K562 (cell line): Measurements from ENCODE around the gene HPX. TPM values are rescaled to one million over a fixed set of nuclear protein-coding genes. Genes with fewer than 3 reads are reported as not detected.

ENCODE experiments used
- ATAC-seq: fragments of 200-7000 bp; cut with Tn5 transposase; 3 replicates; pipeline ENCODE4 v1.9.1; 2020; ENCODE audit warnings: moderate library complexity
- BruUV-seq: library from RNA; stranded (reverse); fragments of 400-500 nt; replicated peaks from 2 replicates; lab custom pipeline; 2021; lab: Mats Ljungman, UMichigan
- CTCF ChIA-PET: fragments of 300-600 bp; formaldehyde crosslinking; extraction: SDS; loops from one replicate; lab custom pipeline; 2021; ENCODE audit warnings: low intra/inter-chr PET ratio; lab: Yijun Ruan, JAX
- POLR2A ChIA-PET: fragments of 300-600, 350-650 bp; sonication (Branson Sonifier 250); formaldehyde crosslinking; extraction: SDS; loops from one replicate; lab custom pipeline; 2021; ENCODE audit warnings: antibody characterized with exemption, inconsistent platforms; lab: Yijun Ruan, JAX
- DNase-seq, 4 experiments: peaks; one replicate each; pipeline versions ENCODE4 v3.0.0 to v3.0.0-alpha.2; 2011 to 2018; ENCODE audit warnings: low spot score in 3 of 4, mixed read lengths in 3 of 4; ENCODE audit errors: extremely low read depth in 1 of 4
- FAIRE-seq: peaks from 2 replicates; lab custom pipeline; 2011; peaks lifted over from hg19 to GRCh38; lab: Jason Lieb, UNC
- H2AFZ ChIP-seq: 2 replicates; pipeline ENCODE4 v1.6.0; 2011; ENCODE audit warnings: low read depth, low read length, control low read depth, inconsistent platforms
- H3K27ac ChIP-seq: fragments of 200-600 bp; 3 replicates; pipeline ENCODE4 v1.8.0; 2011; ENCODE audit warnings: low read depth, mild to moderate bottlenecking, control low read depth, inconsistent platforms, low read length, moderate library complexity, mixed read lengths; ENCODE audit errors: extremely low read depth
- H3K27me3 ChIP-seq, 2 experiments: fragments of 300-600 bp in 1 of 2; 2 replicates in 1 of 2; 3 replicates in 1 of 2; pipeline versions ENCODE4 v1.6.0 to v1.8.0; 2011; ENCODE audit warnings: inconsistent platforms in 2 of 2, low read length in 2 of 2, mild to moderate bottlenecking in 1 of 2, mixed read lengths in 1 of 2, moderate library complexity in 1 of 2; ENCODE audit not compliant: control insufficient read depth in 2 of 2, insufficient read depth in 2 of 2
- H3K36me3 ChIP-seq: fragments of 300-600 bp; 3 replicates; pipeline ENCODE4 v1.8.0; 2011; ENCODE audit warnings: mild to moderate bottlenecking, low read length, inconsistent platforms; ENCODE audit not compliant: control insufficient read depth, insufficient read depth
- H3K4me1 ChIP-seq, 2 experiments: fragments of 200-600 bp in 1 of 2; replicated peaks in 1 of 2; 2 replicates in 1 of 2; 3 replicates in 1 of 2; pipeline versions ENCODE4 v1.5.1 to v1.8.0; 2011; ENCODE audit warnings: inconsistent platforms in 2 of 2, low read length in 2 of 2, mild to moderate bottlenecking in 1 of 2, mixed read lengths in 1 of 2, moderate library complexity in 1 of 2; ENCODE audit not compliant: control insufficient read depth in 2 of 2, insufficient read depth in 2 of 2
- H3K4me2 ChIP-seq: 2 replicates; pipeline ENCODE4 v1.6.1; 2011; ENCODE audit warnings: low read length, control low read depth, inconsistent platforms, mixed read lengths; ENCODE audit not compliant: insufficient read depth
- H3K4me3 ChIP-seq: fragments of 200-600 bp; sonication (generic), shearing (Covaris generic); 2 replicates; pipeline ENCODE4 v1.5.1; 2016; ENCODE audit warnings: control low read depth, inconsistent platforms
- H3K79me2 ChIP-seq: fragments of 200-600 bp; 3 replicates; pipeline ENCODE4 v1.8.0; 2011; ENCODE audit warnings: low read length, inconsistent platforms; ENCODE audit not compliant: control insufficient read depth, insufficient read depth
- H3K9ac ChIP-seq, 2 experiments: 2 replicates each; pipeline versions ENCODE4 v1.6.0 to v1.6.1; 2011; ENCODE audit warnings: low read depth in 2 of 2, low read length in 2 of 2, control low read depth in 1 of 2, inconsistent platforms in 1 of 2, mild to moderate bottlenecking in 1 of 2, mixed read lengths in 1 of 2; ENCODE audit not compliant: insufficient read depth in 1 of 2
- H3K9me1 ChIP-seq: one replicate; pipeline ENCODE4 v1.6.0; 2011; ENCODE audit warnings: inconsistent platforms, mild to moderate bottlenecking, low read length, moderate library complexity; ENCODE audit not compliant: control insufficient read depth, insufficient read depth
- H3K9me3 ChIP-seq: replicated peaks from 2 replicates; pipeline ENCODE4 v1.5.1; 2011; ENCODE audit warnings: low read depth, low read length, inconsistent platforms; ENCODE audit not compliant: control insufficient read depth, insufficient read depth
- H4K20me1 ChIP-seq: replicated peaks from 2 replicates; pipeline ENCODE4 v1.6.1; 2011; ENCODE audit warnings: low read length, inconsistent platforms, mixed read lengths; ENCODE audit not compliant: control insufficient read depth, insufficient read depth
- IFI16 ChIP-seq: fragments of 250-450 bp; sonication (Bioruptor Pico); IDR thresholded peaks from 2 replicates; pipeline ENCODE4 v2.1.2; 2022; ENCODE audit warnings: mild to moderate bottlenecking, inconsistent platforms
- RNF2 ChIP-seq: sonication (generic); IDR thresholded peaks from 2 replicates; pipeline ENCODE4 v1.6.1; 2016
- RREB1 ChIP-seq: fragments of 250-450 bp; sonication (Bioruptor Pico); IDR thresholded peaks from 2 replicates; pipeline ENCODE4 v1.4.0; 2020
- ZSCAN29 ChIP-seq: fragments of 450-650 bp; IDR thresholded peaks from 2 replicates; pipeline ENCODE4 v1.6.1; 2017
- WGBS: fragments of 100-300 bp; shearing (Covaris generic); methylation state at CpG from one replicate; pipeline ENCODE4 v1.1.6; 2016; ENCODE audit warnings: low coverage, mixed read lengths; ENCODE audit not compliant: insufficient coverage; ENCODE audit errors: missing lambda C conversion rate; 5-methylcytosine and 5-hydroxymethylcytosine counted together
- in situ Hi-C: fragments of 300-500 bp; cut with MboI; formaldehyde crosslinking; loops from 4 replicates; pipeline ENCODE4 v1.15.0; 2018; ENCODE audit warnings: inconsistent platforms, mixed read lengths
- intact Hi-C: fragments of 100-400 bp; cut with micrococcal nuclease; formaldehyde crosslinking; loops from 2 replicates; pipeline ENCODE4 v1.14.2; 2022
- polyA plus RNA-seq, 8 experiments: library from polyadenylated mRNA; depleted of rRNA in 4 of 8; stranded (reverse) in 5 of 8; unstranded in 3 of 8; fragments of >200 nt; fragmentation: Nextera tagmentation in 2 of 8; fragmentation: Illumina TruSeq in 1 of 8; extraction: Ambion mirVana in 2 of 8; extraction: Trizol in 1 of 8; gene quantifications; 2 replicates each; pipeline versions ENCODE4 v1.2.1 to v1.2.3, GENCODE V29; 2011 to 2014; ENCODE audit warnings: inconsistent platforms in 1 of 8, missing spikeins in 1 of 8
- total RNA-seq, 7 experiments: library from RNA; depleted of rRNA in 6 of 7; stranded (reverse); fragments of >200 nt in 6 of 7; fragmentation: Illumina TruSeq in 2 of 7; extraction: Trizol in 2 of 7; gene quantifications; 2 replicates each; pipeline versions ENCODE4 v1.2.1 to v1.2.3, GENCODE V29; 2011 to 2021; ENCODE audit warnings: low replicate concordance in 1 of 7
- TF ChIP-seq, protein P1 (sequence below), 2 experiments: fragments of 450-650 bp; formaldehyde crosslinking in 1 of 2; IDR thresholded peaks; 2 replicates each; pipeline versions ENCODE4 v1.4.0 to v1.6.1; 2014 to 2020; ENCODE audit warnings: mild to moderate bottlenecking in 2 of 2, borderline replicate concordance in 1 of 2, low read depth in 1 of 2

The HPX gene
- total and polyA plus RNA-seq, 9 of the 15 experiments (the other 6 are each of a cell fraction or from before 2014, with no cell fraction given) = 0.12 to 1.2 (median 0.49) TPM; not detected in 1

DNA sequence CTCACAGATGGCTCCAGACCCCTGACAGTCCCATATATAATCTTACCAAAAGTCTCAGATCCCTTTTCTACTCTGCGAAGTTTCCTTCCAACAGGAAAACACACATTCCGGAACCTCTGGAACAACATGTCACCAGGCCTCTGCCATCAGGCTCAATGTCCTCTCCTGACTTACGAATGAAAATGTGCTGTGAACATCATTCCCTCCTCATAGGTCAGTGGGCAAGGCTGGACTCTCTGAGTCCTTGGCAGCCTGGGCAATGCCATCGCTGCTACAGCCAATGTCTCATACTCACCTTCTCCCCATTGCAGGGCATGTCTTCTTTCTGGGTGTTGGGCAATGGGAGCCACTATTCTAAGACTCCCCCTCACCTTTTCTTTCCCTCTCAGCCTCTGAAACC, 1.7 kb upstream of the HPX start (continued):
- TF ChIP-seq RREB1 (CRISPR knock-in tag) (no peak), RNF2 (no peak), ZSCAN29 (no peak), IFI16 (CRISPR knock-in tag) (no peak)

- FAIRE-seq (peak; percentile 67), DNase-seq (peak; percentile 33 to 71 (median 56)), ATAC-seq (peak; percentile 75)
- intact Hi-C loops = loop anchor here (1.0 kb wide), 1 partner anchor 66 kb away; no protein-coding TSS in a partner anchor
- Histone ChIP-seq H3K9me3 (no peaks in the 10 kb centered on the region), H3K27me3 (peaks cover 0 to 8% of the 10 kb centered on the region in 2 experiments; a peak in 1 of 5 replicates), H3K4me2 (no peak overlapping the region), H4K20me1 (no peaks in the 10 kb centered on the region), H3K79me2 (no peaks in the 10 kb centered on the region), H3K4me3 (no peak overlapping the region), H2AFZ (peak overlapping the region; percentile 82), H3K9ac (no peak overlapping the region), H3K4me1 (peaks cover 10 to 12% of the 10 kb centered on the region in 2 experiments; a peak in 3 of 5 replicates), H3K9me1 (no peaks in the 10 kb centered on the region), H3K36me3 (no peaks in the 10 kb centered on the region), H3K27ac (no peak overlapping the region)
- POLR2A ChIA-PET = interaction anchor here (0.7 to 1.7 kb wide), 6 partner anchors 9 to 373 kb away, joined by 3 to 5 read pairs (median 4); partner anchors contain the start of gene APBB1
- 18% methylated on average over 1 of the region's 1 CpG for WGBS
- CTCF ChIA-PET = interaction anchor here (0.5 to 1.3 kb wide), 3 partner anchors 62 to 318 kb away, joined by 3 to 5 read pairs (median 3); no protein-coding TSS in a partner anchor
- no TSS peak for BruUV-seq
- in situ Hi-C loops = no loop called here
- TF ChIP-seq, protein P1, sequence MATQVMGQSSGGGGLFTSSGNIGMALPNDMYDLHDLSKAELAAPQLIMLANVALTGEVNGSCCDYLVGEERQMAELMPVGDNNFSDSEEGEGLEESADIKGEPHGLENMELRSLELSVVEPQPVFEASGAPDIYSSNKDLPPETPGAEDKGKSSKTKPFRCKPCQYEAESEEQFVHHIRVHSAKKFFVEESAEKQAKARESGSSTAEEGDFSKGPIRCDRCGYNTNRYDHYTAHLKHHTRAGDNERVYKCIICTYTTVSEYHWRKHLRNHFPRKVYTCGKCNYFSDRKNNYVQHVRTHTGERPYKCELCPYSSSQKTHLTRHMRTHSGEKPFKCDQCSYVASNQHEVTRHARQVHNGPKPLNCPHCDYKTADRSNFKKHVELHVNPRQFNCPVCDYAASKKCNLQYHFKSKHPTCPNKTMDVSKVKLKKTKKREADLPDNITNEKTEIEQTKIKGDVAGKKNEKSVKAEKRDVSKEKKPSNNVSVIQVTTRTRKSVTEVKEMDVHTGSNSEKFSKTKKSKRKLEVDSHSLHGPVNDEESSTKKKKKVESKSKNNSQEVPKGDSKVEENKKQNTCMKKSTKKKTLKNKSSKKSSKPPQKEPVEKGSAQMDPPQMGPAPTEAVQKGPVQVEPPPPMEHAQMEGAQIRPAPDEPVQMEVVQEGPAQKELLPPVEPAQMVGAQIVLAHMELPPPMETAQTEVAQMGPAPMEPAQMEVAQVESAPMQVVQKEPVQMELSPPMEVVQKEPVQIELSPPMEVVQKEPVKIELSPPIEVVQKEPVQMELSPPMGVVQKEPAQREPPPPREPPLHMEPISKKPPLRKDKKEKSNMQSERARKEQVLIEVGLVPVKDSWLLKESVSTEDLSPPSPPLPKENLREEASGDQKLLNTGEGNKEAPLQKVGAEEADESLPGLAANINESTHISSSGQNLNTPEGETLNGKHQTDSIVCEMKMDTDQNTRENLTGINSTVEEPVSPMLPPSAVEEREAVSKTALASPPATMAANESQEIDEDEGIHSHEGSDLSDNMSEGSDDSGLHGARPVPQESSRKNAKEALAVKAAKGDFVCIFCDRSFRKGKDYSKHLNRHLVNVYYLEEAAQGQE (IDR thresholded peaks at IDR 0.05; ENCODE audit: borderline replicate concordance) = peak; percentile 44; the same call in 1 of the 2 replicates
- TF ChIP-seq, protein P1 (CRISPR knock-in tag; IDR thresholded peaks at IDR 0.05; ENCODE audit: low read depth) = no peak
These were observed 1.7 kb downstream of the HPX start for GRCh38 chr11:6438979-6439571.
